ENCODE results near the gene UGT1A5. TPM values are rescaled to one million over a fixed set of nuclear protein-coding genes. Genes with fewer than 3 reads are reported as not detected.

The UGT1A5 gene
- total RNA-seq, 6 experiments from 2014 or later, result not detected

- no peak for TF ChIP-seq CTCF (IDR thresholded peaks at IDR 0.05)
- Mint-ChIP-seq H3K4me3 (no peak overlapping the region), H3K9me3 (peaks cover 28% of the 10 kb centered on the region), H3K27ac (no peak overlapping the region), H3K36me3 (ENCODE audit: low read depth) (no peaks in the 10 kb centered on the region; the same call in 1 of the 2 replicates), H3K4me1 (ENCODE audit: low read depth) (no peaks in the 10 kb centered on the region), H3K27me3 (ENCODE audit: insufficient read depth) (peaks cover 3% of the 10 kb centered on the region; the same call in 1 of the 2 replicates)
- no peak for DNase-seq
Observed at GRCh38 chr2:233791151-233791882, 78.6 kb downstream of the UGT1A5 start.

- H3K36me3 Mint-ChIP-seq (ENCODE audit: low read depth), result no peaks in the 10 kb centered on the region; the same call in 1 of the 2 replicates
- H3K4me3 Mint-ChIP-seq, result no peak overlapping the region
- H3K27me3 Mint-ChIP-seq (ENCODE audit: insufficient read depth), result peaks cover 3% of the 10 kb centered on the region; the same call in 1 of the 2 replicates
- no peak for DNase-seq
- no peak overlapping the region for H3K27ac Mint-ChIP-seq
- TF ChIP-seq CTCF (IDR thresholded peaks at IDR 0.05), result no peak
- H3K9me3 Mint-ChIP-seq, result peaks cover 28% of the 10 kb centered on the region
- H3K4me1 Mint-ChIP-seq (ENCODE audit: low read depth), result no peaks in the 10 kb centered on the region
Observed at GRCh38 chr2:233791883-233792329, 79.2 kb downstream of the UGT1A5 start.

GRCh38 chr2:233792720-233793119 is 80.0 kb downstream of the UGT1A5 start:
- DNase-seq, result no peak
- Mint-ChIP-seq H3K36me3 (ENCODE audit: low read depth) (no peaks in the 10 kb centered on the region; the same call in 1 of the 2 replicates), H3K4me3 (no peak overlapping the region), H3K27ac (no peak overlapping the region), H3K27me3 (ENCODE audit: insufficient read depth) (peaks cover 3% of the 10 kb centered on the region; the same call in 1 of the 2 replicates), H3K9me3 (peaks cover 28% of the 10 kb centered on the region), H3K4me1 (ENCODE audit: low read depth) (no peaks in the 10 kb centered on the region)
- TF ChIP-seq CTCF (IDR thresholded peaks at IDR 0.05), result no peak

GRCh38 chr2:233793465-233794127 is 80.9 kb downstream of the UGT1A5 start:
- TF ChIP-seq CTCF (IDR thresholded peaks at IDR 0.05), result no peak
- H3K36me3 Mint-ChIP-seq (ENCODE audit: low read depth), result no peaks in the 10 kb centered on the region; the same call in 1 of the 2 replicates
- H3K27me3 Mint-ChIP-seq (ENCODE audit: insufficient read depth), result peaks cover 5% of the 10 kb centered on the region
- H3K27ac Mint-ChIP-seq, result no peak overlapping the region
- no peak overlapping the region for H3K4me3 Mint-ChIP-seq
- no peaks in the 10 kb centered on the region for H3K4me1 Mint-ChIP-seq (ENCODE audit: low read depth)
- no peak for DNase-seq
- peaks cover 28% of the 10 kb centered on the region for H3K9me3 Mint-ChIP-seq

GRCh38 chr2:233794128-233794658 is 81.5 kb downstream of the UGT1A5 start:
- H3K27ac Mint-ChIP-seq, result no peak overlapping the region
- no peaks in the 10 kb centered on the region for H3K4me1 Mint-ChIP-seq (ENCODE audit: low read depth)
- H3K27me3 Mint-ChIP-seq (ENCODE audit: insufficient read depth), result peaks cover 5% of the 10 kb centered on the region
- no peaks in the 10 kb centered on the region; the same call in 1 of the 2 replicates for H3K36me3 Mint-ChIP-seq (ENCODE audit: low read depth)
- peaks cover 24% of the 10 kb centered on the region for H3K9me3 Mint-ChIP-seq
- TF ChIP-seq CTCF (IDR thresholded peaks at IDR 0.05), result no peak
- no peak overlapping the region for H3K4me3 Mint-ChIP-seq
- DNase-seq, result no peak

All from HFFc6 (cell line).